ENCODE data around the gene ARMH1.
"Not testable (repeated sequence)": the region's sequence is repeated elsewhere in the genome, so short reads cannot be mapped to it uniquely, and the experiment has no call there.

The ARMH1 gene

DNA sequence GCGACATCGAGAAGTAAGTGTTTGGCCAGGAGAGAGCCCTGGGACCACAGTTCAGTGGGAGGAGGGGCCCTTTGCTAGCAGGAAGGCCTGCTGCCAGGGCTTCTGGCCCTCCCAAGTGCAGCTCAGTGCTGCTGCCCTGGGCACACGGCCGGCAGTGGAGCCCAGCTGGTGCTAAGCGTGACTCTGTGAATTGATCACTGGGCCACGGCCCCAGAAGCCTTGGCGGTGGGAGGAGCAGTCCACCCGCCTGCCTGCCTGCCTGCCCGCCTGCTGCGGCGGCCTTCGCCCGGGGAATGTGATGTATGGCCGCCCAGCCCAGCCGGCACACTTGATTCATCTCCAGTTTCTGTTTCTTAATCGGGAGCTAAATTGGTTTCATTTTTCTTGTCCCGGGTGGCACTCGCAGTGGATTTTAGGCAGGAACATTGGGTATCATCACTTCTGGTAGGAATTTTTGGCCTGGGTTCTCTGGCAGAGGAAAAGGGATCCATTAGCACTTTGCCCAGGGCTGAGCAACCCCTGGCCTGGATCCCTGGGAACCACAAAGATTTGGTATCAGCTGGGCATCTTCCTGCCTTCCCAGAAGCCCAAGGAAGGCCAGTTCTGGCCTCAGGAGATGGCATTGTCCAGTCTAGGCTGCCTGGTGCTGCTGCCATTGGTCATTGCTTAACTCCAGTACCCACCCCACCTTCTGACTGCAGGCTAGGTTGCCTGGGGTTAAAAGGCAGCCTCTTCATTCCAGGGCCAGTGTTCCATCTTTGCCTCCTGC, 28.9 kb upstream of the ARMH1 start:
- no peak for DNase-seq

DNA sequence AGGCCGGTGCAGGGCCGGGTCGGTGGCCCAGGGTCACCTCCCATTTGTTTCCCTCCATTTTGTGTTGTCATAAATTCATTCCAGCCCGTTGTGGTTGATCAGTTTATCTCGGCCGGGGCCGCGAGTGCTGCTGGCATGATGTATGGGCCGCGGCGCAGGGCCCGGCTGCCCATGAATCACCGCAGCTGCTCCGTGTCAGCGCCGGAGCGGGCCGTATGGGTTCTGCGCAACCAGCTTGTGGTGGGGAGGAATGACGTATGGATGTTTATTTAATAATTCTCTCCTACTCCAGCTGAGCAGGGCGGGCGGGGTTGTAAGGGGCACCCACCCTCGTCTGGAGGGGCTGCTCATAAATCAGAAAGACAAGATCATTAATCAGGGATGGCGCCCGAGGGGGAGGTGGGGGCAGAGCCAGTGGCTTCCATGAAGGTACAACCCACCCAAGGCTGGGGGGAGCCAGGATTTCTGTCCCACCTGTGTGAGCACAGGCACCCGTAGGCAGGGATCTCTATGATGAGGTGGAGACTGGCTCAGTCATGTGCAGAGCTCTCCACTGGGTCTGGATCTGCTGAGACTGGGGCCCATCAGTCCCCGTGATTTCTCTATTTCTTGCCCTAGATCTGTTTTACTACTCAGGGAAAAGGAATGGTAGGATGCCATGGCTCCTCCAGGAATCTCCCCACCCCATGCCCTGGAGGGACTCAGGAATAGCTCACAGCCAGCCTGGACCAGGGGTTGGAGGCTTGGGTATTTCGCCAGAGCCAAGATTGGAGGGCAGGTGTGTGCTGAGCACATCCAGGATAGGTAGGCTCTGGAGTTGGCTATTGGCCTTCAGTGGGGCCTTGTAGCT, 28.0 kb upstream of the ARMH1 start:
- DNase-seq, result no peak

DNA sequence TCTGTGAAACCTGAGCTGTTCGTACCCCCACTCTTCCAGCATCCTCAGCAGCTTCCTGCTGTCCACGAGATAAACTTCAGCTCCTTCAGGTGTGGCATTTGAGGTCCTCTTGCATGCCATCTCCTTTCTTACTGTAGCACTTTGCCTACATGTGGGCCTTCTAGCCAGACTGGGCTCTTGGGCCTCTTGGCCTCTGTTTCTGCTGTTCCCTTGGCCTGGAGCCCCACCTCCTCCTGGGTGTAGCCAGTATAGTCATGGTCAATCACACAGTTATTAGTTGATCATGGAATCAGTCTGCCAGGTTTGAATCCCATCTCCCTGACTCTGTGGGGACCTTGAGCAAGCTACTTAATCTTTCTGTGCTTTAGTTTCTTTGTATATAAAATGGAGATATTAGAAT, 26.6 kb upstream of the ARMH1 start:
- DNase-seq, result no peak

DNA sequence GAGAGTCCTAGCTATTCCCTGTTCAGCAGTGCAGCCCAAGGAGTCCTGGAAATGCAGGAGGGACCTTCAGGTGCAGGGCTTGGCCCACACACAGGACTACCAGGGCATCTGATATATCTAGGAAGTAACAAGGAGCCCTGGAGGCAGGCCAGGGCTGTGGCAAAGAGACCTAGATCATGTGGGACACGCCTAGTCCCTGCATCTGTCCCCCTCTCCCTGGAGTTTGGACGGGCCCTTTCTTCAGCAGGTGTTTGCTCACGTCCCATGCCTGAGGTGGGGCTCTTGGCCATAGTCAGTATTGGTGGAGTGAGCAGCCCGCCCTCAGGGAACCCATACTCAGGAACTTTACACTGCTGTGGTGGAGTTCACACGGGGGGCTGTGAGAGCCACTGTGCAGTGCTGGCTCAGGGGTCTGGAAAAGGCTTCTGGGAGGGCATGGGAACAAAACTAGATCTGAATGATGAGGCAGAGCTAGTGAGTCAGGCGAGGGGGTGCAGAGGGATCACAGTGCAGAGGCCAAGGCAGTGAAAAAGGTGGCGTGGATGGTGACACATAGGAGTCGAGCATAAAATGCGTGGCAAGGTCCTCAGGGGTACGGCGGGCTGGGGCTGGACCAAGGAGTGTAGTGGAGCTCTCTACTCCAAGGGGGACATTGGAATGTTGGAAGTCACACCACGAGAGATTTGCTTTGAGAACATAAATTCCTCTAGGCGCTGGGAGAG, 25.8 kb upstream of the ARMH1 start:
- DNase-seq, result no peak

DNA sequence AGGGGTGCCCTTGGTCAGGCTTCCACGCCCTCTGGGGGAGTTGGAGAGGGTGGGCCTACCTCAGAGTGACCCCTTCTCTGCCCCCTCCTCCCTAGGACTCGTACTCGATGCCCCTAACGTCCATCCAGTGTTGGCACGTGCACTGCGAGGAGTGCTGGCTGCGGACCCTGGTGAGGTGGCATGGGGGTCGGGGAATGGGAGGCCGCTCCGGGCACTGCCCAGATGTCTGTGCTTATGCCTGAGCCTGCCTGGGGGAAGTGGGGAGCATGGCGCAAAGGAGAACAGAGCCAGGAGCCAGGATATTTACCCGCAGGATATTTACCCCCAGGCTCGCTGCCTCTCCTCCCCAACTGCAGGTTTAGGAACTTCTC, 24.7 kb upstream of the ARMH1 start:
- no peak for DNase-seq

DNA sequence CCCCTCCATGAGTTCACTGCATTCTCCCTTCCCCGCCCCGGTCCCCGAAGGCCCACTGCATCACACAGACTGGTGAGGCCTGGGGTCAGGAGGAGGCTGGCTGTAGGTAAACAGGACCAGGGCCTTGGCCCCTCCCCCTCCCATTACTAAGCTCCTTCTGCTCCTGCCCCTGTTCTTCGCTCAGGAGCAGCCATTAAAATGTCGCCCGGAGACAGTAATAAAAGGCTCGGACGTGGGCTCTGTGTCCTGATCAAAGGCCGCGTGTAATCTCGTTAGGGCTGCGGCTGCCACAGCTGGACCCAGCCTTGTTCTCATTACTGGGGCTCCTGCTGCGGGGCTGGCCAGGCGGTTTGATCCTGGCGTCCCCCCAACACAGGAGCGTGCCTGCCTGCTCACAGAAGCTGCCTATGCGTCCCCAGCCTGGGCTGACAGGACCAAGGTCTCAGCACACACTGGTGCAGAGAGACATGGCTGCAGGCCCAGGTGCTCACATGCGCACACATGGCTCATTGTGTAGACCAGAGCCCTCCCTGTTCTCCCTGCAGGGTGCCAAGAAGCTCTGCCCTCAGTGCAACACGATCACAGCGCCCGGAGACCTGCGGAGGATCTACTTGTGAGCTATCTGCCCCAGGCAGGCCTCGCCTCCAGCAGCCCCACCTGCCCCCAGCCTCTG, 24.2 kb upstream of the ARMH1 start:
- no peak for DNase-seq

DNA sequence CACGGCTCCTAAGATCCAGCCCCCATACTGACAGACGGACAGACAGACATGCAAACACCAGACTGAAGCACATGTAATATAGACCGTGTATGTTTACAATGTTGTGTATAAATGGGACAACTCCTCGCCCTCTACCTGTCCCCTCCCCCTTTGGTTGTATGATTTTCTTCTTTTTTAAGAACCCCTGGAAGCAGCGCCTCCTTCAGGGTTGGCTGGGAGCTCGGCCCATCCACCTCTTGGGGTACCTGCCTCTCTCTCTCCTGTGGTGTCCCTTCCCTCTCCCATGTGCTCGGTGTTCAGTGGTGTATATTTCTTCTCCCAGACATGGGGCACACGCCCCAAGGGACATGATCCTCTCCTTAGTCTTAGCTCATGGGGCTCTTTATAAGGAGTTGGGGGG, 23.4 kb upstream of the ARMH1 start:
- no peak for DNase-seq

DNA sequence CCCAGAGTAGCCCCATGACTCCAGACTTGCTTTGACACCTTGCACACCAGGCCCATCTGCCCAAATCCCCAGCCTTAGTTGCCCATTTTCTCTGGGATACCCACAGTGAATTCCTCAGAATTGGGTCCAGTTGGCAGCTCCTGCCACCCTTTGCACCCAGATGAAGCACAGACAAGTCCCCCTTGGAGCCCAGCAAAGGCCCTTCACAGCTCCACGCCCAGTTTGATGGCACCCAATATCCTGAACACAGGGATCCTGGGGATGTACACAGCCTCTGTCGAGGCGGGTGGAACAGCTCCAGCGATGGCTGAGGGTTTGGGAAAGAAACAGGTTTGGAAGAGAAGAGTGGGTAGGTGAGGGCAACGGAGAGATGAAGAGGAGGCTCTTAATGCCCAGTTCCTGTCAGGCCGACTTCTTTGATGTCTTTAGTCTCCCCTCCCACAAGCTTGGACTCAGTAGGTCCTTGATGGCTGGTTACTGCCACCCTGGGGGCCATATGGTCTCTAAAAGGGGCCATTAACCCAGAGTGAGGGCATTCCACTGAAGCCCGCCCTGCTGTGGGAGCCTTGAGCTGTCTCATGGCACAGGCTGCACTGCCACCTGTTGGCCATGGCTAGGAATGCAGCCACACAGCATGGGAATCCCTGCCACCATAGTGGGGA, 21.9 kb upstream of the ARMH1 start:
- DNase-seq, result peak; percentile 82 to 85

DNA sequence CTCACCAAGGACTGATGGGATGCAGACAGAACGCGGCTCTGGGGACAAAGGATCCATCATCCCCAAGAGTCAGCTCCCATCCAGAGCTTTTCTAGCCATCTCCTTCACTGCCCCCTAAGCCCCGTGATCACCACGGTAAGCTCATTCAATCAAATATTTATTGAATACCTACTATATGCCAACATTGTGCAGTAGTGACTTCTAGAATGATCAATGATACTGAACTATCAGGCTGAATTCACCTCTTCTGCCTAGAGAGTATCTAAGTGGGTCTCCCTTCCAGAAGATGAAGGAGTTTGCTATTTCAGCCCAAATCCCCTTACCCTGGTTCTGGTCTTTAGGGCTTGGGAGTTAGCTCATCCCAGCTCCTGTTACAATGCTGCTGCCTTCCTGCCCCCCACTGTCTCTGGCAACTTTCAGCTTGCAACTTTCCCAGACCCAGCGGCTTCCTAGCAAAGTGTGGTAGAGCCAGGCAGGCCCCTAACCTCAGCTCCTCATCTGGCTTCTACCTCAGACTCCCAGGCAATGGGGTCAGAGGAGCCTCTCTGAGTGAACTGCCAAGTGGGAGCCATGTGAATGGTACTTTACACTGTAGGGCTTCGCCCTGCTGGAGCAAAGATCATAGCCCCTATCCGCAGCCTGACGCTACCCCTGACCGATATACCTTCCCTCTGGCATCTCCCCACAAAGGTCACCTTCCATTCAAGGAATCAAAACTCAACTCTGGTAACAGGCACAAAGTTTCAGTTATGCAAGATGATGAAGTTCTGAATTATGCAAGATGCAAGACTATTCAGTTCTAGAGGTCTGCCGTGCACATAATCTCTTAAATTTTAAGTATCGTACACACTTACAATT, 21.2 kb upstream of the ARMH1 start:
- no peak for DNase-seq

DNA sequence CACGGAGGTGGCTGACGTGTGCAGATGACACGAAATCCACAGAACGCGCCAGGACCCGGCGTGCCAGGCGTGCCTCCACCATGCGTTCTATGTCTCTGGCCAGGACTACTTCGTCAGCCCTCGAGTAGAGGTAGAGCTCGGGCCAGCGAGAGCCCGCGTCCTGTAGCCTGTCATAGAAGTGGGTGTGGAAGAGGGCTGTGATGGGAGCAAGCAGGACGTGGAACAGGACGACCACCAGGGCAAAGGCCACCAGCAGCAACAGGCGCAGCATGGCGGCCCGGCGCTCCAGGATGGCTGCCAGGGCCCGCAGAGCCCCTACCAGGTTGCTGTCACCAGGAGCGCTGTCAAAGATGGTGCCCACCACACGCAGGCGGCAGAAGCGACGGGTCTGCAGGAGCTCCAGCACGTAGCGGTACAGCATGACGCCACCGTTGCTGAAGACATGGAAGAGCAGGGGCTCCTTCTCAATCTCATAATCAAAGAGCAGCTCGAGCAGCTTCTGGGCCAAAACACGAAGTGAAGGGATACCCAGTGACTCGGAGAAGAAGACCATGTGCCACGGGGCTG, 19.8 kb upstream of the ARMH1 start:
- no peak for DNase-seq

DNA sequence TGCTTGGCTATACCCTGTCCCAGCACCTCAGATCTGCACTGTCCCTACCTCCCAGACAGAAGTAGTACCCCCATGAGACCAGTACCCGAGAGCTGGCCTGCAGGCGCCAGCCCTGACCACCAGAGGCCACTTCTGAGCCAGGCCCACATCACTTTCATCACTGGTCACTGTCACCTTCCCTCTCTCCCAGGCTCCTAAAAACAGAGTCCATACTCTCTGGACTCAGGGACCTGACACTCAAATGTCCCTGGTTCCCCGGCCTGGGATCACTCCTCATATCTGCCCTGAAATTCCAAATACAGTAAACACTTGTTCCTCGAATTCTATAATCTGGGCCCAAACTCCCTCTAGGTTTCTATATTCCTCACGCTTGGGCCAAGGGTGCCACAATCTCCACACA, 18.9 kb upstream of the ARMH1 start:
- DNase-seq, result peak in 1 of 2 experiments; percentile 22

DNA sequence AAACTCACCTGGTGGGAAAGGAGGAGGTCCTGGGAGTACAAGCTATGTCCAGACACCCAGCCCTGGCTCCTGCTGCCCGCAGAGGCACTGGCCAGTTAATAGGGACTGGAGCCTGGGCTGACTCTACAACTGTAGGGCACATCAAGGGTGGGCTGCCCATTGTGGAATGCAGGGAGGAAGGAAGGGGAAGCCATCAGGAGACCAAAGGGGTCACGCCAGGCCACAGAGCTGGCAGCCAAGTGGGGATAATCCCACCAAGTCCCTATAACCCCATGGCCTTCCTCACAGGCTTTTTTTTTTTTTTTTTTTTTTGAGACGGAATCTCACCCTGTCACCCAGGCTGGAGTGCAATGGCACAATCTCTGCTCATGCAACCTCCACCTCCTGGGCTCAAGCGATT, 14.9 kb upstream of the ARMH1 start:
- DNase-seq, result no peak

DNA sequence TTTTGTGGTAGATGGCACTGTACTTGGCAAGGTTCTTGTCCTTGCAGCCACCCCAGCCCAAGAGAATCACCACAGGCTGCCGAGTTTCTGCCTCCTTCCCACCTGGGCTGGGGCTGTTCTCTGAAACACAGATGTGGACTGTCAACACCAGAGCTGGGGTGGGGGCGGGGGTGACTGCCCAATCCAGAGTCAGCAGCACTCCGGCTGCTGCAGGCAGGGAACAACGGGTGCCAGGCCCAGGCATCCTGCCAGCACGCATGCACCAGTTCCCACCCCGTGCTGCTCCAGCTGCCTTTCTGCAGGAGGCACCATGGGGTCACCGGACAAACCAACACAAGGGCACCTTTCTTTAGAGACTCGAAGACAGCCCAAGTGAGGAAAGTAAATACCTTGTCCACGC, 14.3 kb upstream of the ARMH1 start:
- no peak for DNase-seq

DNA sequence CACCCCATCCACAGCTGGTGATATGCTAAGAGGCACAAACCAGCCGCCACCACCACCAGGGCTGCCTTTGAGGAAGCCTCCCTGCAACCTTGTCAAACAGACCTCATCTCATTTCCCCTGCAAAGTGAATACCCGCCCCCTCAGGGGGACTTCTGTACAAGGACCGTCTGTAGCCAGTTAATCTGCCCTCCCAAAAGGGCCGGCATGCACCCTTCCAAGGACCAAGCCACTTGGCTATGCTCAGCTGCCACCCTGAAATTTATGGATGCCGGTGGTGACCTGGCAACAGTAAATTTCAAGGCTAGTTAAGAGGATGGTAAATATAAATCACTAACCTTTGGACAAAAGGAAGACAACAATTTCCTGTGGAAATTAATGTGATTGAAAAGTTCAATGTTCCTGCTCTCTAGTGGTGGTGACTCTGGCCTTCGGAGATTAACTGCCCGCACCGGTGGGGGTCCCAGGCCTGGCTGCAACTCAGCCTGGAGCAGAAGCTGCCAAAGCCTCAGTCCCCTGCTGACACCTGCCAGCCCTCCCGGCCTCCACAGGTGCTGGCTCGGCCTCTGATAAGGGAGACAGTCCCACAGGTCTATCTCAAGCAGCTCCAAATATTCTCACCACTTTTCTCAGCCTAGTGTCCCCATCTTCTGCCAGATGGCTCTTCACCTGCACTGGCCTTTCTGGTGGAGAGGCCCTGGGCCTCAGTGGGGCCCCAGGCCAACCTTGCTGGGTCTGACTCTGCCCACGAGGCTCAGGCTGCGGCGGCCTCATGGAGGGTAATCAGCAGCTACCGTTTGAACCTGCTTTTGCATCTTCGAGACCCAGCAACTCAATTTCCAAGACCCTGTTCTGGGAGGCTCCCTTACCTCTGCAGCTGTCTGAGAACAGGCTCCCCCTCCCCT, 12.5 kb upstream of the ARMH1 start:
- DNase-seq, result no peak

DNA sequence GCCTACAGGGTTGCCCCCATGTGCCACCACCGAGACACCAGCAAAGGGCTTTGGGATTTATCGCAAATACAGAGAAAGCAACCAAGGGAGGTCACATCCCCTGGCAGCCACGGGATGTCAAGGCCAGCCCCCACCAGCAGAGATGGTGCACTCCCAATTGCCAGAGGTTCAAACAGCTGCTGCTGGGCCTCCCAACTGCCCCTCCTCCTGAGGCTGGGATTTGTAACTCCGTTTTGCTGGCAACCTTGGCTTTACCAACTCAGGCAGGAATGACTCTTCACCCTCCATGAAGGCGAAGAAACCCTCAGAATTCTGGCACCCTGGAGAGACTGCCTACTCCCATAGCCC, 11.9 kb upstream of the ARMH1 start:
- no peak for DNase-seq

DNA sequence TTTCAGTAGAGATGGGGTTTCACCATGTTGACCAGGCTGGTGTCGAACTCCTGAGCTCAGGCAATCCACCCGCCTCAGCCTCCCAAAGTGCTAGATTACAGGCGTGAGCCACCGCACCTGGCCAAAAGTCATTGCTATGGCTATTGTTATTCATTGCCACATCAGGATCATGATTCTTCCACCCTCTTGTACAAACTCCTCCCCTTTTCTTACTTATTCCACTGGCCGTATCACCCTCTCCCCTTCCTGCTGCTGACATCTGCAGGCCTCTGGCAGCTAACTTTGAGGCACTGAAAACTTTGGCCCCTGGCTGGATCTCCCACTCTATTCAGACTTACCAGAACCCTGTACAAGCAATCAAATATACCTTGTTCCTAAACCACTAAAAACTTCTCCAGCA, 11.1 kb upstream of the ARMH1 start:
- DNase-seq, result no peak

DNA sequence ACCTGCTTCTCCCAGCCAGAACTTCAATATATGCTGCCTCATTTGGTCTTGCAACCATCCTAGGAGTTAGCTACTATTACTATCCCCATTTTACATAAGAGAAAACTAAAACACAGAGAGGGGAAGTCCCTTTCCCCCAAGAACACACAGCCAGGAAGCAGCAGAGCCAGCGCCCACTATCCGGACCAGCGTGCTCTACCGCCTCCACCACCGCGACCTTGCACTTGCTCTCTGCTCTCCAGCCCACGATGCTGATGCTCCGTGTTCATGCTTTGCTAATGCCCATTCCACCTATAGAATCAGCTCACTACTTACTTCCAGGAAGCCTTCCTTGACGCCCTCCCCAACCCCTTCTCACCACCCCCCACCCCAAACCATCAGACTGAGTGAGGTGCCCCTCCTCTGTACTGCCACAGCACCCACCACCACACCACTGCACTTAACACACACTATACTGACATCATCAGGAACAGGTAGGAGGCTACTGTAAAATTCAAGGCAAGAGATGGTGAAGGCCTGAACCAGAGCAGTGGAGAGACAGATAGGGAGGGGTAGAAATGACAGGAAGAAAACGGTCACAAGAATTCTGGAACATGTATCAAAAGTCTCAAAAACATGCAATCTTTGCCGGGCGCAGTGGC, 9.7 kb upstream of the ARMH1 start:
- peak; percentile 48 to 57 for DNase-seq

DNA sequence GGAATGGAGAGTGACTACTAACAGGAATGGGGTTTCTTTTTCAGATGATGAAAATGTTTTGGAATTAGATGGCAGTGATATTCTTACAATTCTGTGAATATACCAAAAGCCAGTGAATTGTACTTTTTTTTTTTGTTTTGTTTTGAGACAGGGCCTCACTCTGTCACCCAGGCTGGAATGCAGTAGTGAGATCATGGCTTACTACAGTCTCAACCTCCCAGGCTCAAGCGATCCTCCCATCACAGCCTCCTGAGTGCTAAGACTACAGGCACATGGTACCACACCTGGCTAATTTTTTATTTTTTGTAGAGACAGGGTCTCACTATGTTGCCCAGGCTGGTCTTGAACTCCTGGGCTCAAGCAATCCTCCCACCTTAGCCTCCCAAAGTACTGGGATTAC, 7.8 kb upstream of the ARMH1 start:
- DNase-seq, result not testable (repeated sequence)

DNA sequence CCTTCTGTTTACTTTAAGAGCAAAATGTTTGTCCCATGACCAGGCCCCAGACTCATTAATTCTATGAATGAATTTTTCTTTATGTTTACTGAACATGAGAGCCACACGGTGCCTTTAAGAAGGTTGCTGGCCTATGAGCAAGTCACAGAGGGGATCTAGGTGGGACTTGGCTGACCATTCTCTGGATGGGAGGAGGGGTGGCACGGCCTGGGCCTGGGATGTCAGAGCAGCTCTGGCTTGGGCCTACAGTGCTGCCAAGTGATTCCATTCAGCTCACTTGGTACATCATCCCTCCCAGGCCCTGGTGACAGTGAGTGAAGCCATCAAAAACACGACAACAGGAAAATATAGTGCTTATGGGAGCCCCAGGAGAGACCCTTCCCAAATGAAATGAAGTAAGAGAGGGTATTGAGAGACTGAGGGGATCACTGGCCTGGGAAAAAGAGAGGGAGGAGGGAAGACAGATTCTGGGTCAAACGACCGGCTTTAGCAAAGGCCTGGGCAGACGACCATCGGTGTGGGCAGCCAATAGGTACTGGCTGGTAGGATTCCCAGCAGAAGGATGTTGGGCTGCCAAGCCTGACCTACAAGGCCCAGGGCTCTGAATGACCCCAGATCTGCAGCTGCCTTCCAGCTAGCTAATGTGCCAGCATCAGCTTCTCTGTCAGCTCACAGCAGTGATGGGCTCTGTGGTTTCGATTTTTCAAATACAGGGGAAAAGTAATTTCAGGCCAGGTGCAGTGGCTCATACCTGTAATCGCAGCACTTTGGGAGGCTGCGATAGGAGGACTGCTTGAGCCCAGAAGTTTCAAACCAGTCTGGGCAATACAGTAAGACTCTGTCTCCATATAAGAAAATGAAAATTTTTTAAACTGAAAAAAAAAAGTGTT, 3.5 kb upstream of the ARMH1 start:
- no peak for DNase-seq
